Smooth muscle cell (in vitro differentiated cells): ENCODE results near the gene REX1BD. TPM values are rescaled to one million over a fixed set of nuclear protein-coding genes. Genes with fewer than 3 reads are reported as not detected.

Experiments used
- DNase-seq: peaks from one replicate; lab custom pipeline; 2025; ENCODE audit not compliant: unreplicated experiment; lab: John Stamatoyannopoulos, UW
- H2AFZ ChIP-seq: fragments of 200-600 bp; sonication (generic); 2 replicates; pipeline ENCODE4 v1.6.0; 2016; ENCODE audit warnings: antibody characterized with exemption, low read depth, mild to moderate bottlenecking
- H3F3A ChIP-seq: fragments of 200-600 bp; sonication (generic); 2 replicates; pipeline ENCODE4 v1.6.0; 2017; ENCODE audit warnings: antibody characterized with exemption, low read depth
- H3K27ac ChIP-seq: fragments of 200-600 bp; sonication (generic); 2 replicates; pipeline ENCODE4 v1.5.1; 2016; ENCODE audit warnings: low read depth, mild to moderate bottlenecking
- H3K27me3 ChIP-seq: fragments of 200-600 bp; sonication (generic); 2 replicates; pipeline ENCODE4 v1.6.1; 2016; ENCODE audit warnings: low read depth, mild to moderate bottlenecking
- H3K36me3 ChIP-seq: fragments of 200-600 bp; sonication (generic); 2 replicates; pipeline ENCODE4 v1.5.1; 2016; ENCODE audit warnings: low read depth
- H3K4me1 ChIP-seq: fragments of 200-600 bp; sonication (generic); 2 replicates; pipeline ENCODE4 v1.5.1; 2016; ENCODE audit warnings: low read depth
- H3K4me2 ChIP-seq: fragments of 200-600 bp; sonication (generic); 2 replicates; pipeline ENCODE4 v1.6.0; 2016; ENCODE audit warnings: mild to moderate bottlenecking
- H3K4me3 ChIP-seq: fragments of 200-600 bp; sonication (generic); 2 replicates; pipeline ENCODE4 v1.5.1; 2016; ENCODE audit warnings: mild to moderate bottlenecking
- H3K79me2 ChIP-seq: fragments of 200-600 bp; sonication (generic); 2 replicates; pipeline ENCODE4 v1.6.0; 2016; ENCODE audit warnings: low read depth, mild to moderate bottlenecking
- H3K9ac ChIP-seq: fragments of 200-600 bp; sonication (generic); 2 replicates; pipeline ENCODE4 v1.6.0; 2016; ENCODE audit warnings: low read depth
- H3K9me3 ChIP-seq: fragments of 200-600 bp; sonication (generic); replicated peaks from 2 replicates; pipeline ENCODE4 v1.5.1; 2016; ENCODE audit warnings: low read depth
- H4K20me1 ChIP-seq: fragments of 200-600 bp; sonication (generic); 2 replicates; pipeline ENCODE4 v1.6.0; 2016; ENCODE audit warnings: low read depth
- WGBS: methylation state at CpG from one replicate; pipeline ENCODE4 v1.1.7; 2016; ENCODE audit warnings: low lambda C conversion rate; 5-methylcytosine and 5-hydroxymethylcytosine counted together
- polyA plus RNA-seq: library from polyadenylated mRNA; unstranded; fragments of >200 nt; fragmentation: Nextera tagmentation; extraction: Ambion mirVana; gene quantifications from 2 replicates; pipeline ENCODE4 v1.2.1, GENCODE V29; 2016
- total RNA-seq: library from RNA; depleted of rRNA; stranded (reverse); fragments of >200 nt; gene quantifications from 2 replicates; pipeline ENCODE4 v1.2.3, GENCODE V29; 2014
- TF ChIP-seq, protein P1 (sequence below): fragments of 200-600 bp; sonication (generic); IDR thresholded peaks from 2 replicates; pipeline ENCODE4 v1.5.1; 2017; ENCODE audit warnings: borderline replicate concordance, mild to moderate bottlenecking, antibody characterized with exemption; ENCODE audit not compliant: insufficient read depth, poor library complexity, severe bottlenecking

REX1BD gene
- total and polyA plus RNA-seq, 2 experiments from 2014 or later, result 69.6 to 117 TPM

DNA sequence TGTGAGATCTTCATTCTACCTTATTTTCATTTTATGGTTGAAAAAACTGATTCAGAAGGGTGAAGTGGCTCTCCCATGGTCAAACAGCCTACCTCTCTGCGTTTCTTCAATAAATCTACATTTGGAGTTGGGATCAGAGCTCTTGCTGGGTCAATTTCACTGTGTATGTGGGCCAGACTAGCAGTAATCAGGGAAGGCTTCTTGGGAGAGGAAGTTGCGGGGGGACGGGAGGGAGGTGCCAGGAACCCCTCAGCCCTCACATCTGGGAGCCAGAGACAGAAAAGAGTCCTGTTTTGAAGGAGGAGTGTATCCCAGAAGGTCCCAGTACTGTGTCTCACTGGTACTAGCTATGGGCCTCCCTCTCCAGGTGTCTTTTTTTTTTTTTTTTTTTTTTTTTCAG is 30.0 kb upstream of the REX1BD start:
- H3K36me3 ChIP-seq, result no peaks in the 10 kb centered on the region
- H3K4me1 ChIP-seq, result peaks cover 6% of the 10 kb centered on the region
- TF ChIP-seq, protein P1, sequence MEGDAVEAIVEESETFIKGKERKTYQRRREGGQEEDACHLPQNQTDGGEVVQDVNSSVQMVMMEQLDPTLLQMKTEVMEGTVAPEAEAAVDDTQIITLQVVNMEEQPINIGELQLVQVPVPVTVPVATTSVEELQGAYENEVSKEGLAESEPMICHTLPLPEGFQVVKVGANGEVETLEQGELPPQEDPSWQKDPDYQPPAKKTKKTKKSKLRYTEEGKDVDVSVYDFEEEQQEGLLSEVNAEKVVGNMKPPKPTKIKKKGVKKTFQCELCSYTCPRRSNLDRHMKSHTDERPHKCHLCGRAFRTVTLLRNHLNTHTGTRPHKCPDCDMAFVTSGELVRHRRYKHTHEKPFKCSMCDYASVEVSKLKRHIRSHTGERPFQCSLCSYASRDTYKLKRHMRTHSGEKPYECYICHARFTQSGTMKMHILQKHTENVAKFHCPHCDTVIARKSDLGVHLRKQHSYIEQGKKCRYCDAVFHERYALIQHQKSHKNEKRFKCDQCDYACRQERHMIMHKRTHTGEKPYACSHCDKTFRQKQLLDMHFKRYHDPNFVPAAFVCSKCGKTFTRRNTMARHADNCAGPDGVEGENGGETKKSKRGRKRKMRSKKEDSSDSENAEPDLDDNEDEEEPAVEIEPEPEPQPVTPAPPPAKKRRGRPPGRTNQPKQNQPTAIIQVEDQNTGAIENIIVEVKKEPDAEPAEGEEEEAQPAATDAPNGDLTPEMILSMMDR, result no peak
- peak overlapping the region; percentile 64 for H3K4me3 ChIP-seq
- no peaks in the 10 kb centered on the region for H3F3A ChIP-seq
- peak overlapping the region; percentile 68 for H3K9ac ChIP-seq
- no peak overlapping the region for H2AFZ ChIP-seq
- H3K4me2 ChIP-seq, result peak overlapping the region; percentile 95
- H4K20me1 ChIP-seq, result no peaks in the 10 kb centered on the region
- peak overlapping the region; percentile 67 for H3K27ac ChIP-seq
- no peaks in the 10 kb centered on the region for H3K27me3 ChIP-seq
- H3K9me3 ChIP-seq, result no peaks in the 10 kb centered on the region
- 67% methylated on average over 3 of the region's 3 CpGs for WGBS
- H3K79me2 ChIP-seq, result peaks cover 39% of the 10 kb centered on the region
- DNase-seq, result no peak

DNA sequence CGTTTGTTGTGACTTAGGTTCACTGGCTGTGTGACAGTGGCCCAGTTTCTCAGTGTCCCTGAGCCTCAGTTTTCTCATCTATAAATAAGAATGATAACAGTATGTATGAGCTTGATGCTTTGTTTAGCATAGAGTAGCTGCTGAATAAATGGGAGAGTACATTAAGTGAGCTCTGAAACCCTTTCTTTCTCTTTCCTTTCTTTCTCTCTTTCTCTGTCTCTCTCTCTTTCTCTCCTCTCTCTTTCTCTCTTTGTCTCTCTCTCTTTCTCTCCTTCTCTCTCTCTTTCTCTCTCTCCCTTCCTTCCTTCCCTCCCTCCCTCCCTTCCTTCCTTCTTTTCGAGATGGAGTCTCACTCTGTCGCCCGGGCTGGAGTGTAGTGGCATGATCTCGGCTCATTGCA is 28.9 kb upstream of the REX1BD start:
- H3K4me1 ChIP-seq, result peaks cover 6% of the 10 kb centered on the region
- TF ChIP-seq, protein P1, result no peak

DNA sequence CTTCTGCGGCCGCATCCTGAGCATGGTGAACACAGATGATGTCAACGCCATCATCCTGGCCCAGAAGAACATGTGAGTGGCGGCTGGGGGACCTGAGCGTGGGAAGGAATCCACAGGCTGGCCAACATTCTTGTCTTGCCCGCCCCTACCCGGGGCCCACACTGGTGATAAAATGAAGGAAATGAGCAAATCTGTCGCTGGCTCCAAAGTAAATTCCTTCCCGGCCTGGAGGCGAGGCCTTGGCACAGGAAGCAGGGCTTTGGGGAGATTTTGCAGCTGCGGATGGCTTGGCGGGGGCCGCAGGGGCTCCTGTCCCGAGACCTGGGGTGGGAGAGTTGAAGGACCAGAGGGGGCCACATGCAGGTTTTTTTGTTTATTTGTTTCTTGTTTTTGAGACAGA is 26.5 kb upstream of the REX1BD start:
- DNase-seq, result peak; percentile 8
- H3F3A ChIP-seq, result no peaks in the 10 kb centered on the region
- H3K9ac ChIP-seq, result no peak overlapping the region
- H3K4me2 ChIP-seq, result peak overlapping the region; percentile 33
- H3K27me3 ChIP-seq, result no peaks in the 10 kb centered on the region
- H2AFZ ChIP-seq, result no peak overlapping the region
- TF ChIP-seq, protein P1, result no peak
- peaks cover 39% of the 10 kb centered on the region for H3K79me2 ChIP-seq
- H4K20me1 ChIP-seq, result no peaks in the 10 kb centered on the region
- H3K9me3 ChIP-seq, result no peaks in the 10 kb centered on the region
- peak overlapping the region; percentile 84 for H3K27ac ChIP-seq
- H3K4me1 ChIP-seq, result peaks cover 6% of the 10 kb centered on the region
- WGBS, result 41% methylated on average over 14 of the region's 14 CpGs
- H3K4me3 ChIP-seq, result no peak overlapping the region
- H3K36me3 ChIP-seq, result no peaks in the 10 kb centered on the region

More for the DNA sequence above, 28.9 kb upstream of the REX1BD start:
- H3K27me3 ChIP-seq, result no peaks in the 10 kb centered on the region
- peaks cover 39% of the 10 kb centered on the region for H3K79me2 ChIP-seq
- H3F3A ChIP-seq, result no peaks in the 10 kb centered on the region
- no peaks in the 10 kb centered on the region for H3K9me3 ChIP-seq
- H3K9ac ChIP-seq, result no peak overlapping the region
- no peaks in the 10 kb centered on the region for H3K36me3 ChIP-seq
- no peak for DNase-seq
- H4K20me1 ChIP-seq, result no peaks in the 10 kb centered on the region
- 93% methylated on average over 4 of the region's 5 CpGs for WGBS
- H3K27ac ChIP-seq, result peak overlapping the region; percentile 84
- H2AFZ ChIP-seq, result no peak overlapping the region
- H3K4me2 ChIP-seq, result no peak overlapping the region
- no peak overlapping the region for H3K4me3 ChIP-seq

DNA sequence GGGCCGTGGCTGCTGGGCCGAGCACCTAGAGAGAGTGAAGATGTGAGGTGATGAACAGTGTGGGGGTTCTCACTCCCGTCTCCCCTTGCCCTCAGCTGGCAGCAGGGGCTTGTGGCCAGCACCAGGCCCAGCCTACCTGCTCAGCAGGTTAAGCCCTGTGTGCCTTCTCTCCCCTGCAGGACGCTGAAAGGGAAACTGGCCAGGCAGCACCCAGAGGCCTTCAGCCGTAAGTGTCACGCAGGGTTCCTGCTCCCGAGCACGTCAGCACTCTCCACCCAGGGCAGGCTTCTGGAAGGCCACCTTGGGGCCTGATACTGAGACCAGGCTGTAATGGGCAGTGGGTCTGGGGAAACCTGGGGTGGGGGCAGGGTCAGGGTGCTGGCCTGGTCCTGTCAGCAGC is 21.6 kb upstream of the REX1BD start:
- H3K4me3 ChIP-seq, result no peak overlapping the region
- WGBS, result over 99% methylated on average over 8 of the region's 8 CpGs

More for the DNA sequence above, 21.6 kb upstream of the REX1BD start:
- Histone ChIP-seq H3K79me2 (peaks cover 2% of the 10 kb centered on the region), H3K27ac (no peak overlapping the region), H2AFZ (no peak overlapping the region), H3K9me3 (no peaks in the 10 kb centered on the region), H3K36me3 (no peaks in the 10 kb centered on the region), H4K20me1 (no peaks in the 10 kb centered on the region), H3K4me1 (no peaks in the 10 kb centered on the region), H3K27me3 (no peaks in the 10 kb centered on the region), H3F3A (peaks cover 6% of the 10 kb centered on the region), H3K9ac (no peak overlapping the region), H3K4me2 (no peak overlapping the region)
- TF ChIP-seq, protein P1, result no peak
- no peak for DNase-seq
